LoVo (cell line): ENCODE results near the gene EVA1A.

Experiments
- DNase-seq: peaks from one replicate; pipeline ENCODE4 v3.0.0-alpha.2; 2016; ENCODE audit warnings: low spot score

The EVA1A gene

DNA sequence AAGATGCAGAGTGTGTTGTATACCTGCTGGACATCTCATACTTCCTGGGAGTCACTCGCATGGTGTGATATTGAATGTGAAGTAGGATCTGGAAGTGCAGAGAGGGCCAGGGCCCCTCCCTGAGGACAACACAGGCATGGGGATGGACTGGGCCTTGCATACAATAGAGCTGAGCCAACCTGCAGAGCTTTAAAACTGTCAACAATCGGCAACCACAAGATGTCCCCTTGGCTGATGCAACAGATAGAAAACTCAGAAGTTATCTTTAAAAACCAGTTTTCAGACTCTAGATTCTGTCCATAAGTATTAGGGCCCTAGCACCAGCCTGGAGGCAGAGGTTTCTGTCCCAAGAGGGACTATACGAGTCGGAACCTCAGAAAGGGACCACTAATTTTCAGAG, 19.7 kb downstream of the EVA1A start:
- DNase-seq = no peak

DNA sequence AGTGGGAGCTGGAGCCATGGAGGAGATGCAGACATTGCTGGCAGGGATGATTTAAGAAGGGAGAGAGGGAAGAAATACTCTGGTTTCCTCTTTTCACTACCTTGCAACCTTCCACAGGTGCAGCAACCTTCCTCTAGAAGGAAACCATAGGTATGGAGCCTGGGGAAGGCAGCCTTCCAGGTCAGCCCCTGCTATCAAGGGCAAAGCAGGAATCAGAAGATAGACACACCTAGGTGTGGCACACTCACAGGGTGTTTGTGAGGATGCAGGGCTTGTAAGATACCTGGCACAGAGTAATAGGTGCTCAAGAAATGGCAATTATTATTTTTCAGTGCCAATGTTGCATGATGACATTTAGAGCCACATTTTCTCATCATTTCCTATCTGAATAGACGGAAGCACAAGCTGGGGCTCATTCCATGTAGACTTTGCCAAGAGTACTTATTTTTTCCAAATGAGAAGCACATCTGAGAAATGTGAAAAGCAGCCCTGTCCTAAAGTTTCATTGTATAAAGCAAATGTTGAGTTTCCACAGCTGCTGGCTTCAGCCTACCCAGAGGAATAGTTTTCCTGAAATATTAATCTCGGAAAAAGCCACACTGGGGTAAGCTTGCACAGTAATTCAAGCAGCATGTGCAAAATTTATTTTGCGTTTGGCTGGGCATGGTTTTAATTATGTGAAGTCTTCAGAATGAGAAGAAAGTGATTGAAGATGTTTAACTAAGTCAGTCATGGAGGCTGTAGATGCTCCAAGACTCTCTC, 20.6 kb downstream of the EVA1A start:
- no peak for DNase-seq

DNA sequence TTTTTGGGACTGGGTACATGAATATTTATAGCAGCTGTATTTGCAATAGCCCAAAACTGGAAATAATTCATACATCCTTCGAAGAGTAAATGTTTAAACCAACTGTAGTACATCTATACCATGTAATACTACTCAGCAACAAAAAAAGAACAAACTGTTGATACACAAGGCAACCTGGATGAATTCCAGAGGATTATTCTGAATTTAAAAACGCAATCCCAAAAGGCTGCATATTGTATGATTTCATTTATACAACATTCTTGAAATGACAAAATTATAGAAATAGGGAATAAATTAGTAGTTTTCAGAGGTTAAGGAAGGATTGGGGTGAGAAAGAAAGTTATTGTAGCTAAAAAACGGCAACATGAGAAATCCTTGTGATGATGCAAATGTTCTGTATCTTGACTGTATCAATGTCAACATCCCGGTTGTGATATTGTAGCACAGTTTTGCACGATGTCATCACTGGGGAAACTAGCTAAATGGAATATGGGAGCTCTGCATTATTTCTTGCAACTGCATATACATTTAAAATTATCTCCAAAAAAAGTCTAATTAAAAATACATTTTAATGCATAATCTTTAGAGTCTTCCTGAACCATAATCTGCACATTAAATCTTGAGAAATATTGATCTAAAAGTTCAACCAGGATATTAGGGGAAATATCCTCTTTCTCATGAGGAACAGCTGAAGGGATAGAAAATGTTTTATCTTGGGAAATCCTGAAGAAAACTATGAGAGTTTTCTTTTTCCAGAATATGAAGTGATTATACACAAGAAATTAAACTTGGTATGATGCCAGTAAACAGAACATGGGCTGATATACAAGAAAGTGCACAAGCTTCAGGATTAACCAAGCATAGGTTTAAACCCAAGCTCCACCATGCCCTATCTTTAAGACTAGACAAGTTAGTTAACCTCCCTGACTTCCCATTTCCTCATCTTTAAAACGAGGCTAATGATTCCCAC, 21.9 kb downstream of the EVA1A start:
- DNase-seq = no peak

DNA sequence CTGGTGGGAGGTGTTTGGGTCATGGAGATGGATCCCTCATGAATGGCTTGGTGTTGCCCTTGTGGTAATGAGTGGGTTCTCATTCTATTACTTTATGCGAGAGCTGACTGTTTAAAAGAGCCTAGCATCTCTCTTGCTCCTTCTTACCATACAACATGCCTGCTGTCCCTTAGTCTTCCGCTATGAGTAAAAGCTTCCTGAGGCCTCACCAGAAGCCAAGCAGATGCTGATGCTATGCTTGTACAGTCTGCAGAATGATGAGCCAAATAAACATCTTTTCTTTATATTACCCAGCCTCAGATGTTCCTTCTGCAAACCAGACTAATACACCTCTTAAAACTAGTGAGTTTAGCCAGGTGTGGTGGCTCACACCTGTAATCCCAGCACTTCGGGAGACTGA, 23.1 kb downstream of the EVA1A start:
- DNase-seq = no peak

DNA sequence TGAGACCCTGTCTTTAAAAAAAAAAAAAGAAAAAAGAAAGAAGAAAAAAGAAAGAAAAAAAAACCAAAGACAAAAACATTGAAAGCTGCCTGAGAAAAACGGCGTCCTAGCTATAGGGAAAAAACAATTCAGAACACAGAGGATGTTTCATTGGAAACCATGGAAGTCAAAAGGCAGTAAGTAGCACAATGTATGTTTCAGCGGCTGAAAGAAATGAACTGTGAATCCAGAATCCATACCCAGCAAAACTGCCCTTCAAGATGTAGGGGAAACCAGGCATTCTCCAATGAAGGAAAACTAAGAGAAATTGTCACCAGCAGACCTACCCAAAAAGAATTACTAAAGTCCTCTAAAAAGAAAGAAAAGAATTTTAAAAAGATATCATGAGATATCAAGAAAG, 27.6 kb downstream of the EVA1A start:
- no peak for DNase-seq

DNA sequence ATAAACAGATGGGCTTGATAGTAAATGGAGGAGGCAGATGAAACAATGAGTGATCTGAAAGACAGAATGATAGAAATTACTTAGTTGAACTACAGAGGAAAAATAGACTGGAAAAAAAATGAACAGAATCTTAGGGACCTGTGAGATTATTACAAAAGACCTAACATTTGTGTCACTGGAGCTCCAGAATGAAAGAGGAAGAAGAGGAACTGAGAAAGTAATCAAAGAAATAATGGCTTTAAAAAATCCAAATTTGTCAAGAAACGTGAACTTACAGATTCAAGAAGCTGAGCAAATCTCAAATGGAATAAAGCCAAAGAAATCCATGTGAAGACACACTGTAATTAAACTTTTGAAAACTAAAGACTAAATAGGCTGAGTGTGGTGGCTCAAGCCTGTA, 28.3 kb downstream of the EVA1A start:
- no peak for DNase-seq

DNA sequence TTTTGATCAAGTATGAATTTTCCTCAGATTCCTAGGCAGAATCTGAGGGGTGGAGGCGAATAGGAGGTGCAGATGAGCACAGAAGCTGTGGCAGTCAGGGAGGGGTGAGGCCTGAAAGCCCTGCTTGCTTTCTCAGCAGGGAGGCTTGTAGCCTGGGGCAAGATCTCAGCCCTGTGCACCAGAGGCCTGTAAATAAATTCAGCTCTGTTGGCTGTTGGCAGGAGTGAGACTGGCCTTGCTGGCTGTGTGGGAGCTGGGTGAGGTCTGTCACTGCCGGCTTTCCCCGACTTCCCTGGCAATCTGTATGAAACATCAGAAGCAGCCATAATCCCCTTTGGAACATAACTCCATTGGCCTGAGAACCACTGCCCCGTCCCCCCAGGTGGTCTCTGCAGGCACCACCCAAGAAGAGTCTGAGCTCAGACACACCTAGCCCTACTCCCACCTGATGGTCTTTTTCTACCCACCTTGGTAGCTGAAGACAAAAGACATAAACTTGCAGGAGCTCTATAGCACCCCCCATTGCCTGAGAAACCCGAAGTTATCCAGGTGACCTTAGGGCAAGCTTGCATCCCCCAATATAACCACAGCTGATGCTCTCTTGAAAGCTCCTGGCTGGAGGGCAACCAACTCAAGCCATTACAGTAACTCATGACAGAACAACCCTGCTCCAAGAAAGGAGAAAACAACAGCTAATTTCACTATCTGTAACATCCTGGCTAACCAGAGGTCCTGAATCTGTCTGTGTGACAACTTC, 32.3 kb downstream of the EVA1A start:
- DNase-seq = peak; percentile 57

DNA sequence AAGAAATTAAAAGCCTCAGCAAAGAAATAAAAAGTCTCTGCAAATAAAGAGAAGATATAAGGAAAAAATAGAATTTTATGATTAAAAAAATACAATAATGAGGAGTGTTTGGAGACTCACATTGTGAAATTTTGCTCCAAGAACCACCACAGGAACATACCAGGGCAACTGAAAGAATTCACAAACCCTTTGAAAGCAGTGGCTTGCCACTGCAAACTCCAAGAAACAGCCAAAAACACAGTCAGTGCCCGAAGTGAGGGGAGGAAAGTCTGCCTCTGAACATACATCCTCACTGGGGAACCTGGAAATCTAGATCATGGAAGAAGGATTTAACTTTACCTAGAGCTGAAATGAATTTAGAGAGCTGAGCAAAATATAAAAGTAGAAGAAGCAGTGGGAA, 33.1 kb downstream of the EVA1A start:
- no peak for DNase-seq

DNA sequence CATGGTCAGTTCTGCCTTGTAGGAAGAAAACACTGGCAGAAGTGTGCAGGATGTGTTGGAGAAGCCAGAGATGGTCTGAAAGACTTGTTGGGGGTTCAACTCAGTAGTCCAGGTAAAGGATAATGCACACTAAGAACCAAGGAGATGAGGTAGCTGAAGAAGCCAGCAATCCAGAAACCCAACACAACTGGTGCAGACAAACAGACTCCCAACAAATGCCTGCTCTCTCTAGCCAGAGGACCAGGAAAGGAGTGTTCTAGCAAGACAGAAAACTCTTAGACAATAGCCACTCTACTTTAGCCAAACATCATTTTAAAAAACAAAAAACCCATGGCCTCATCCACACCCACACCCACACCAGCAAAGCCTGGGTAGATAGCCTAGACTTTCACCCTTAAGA, 33.9 kb downstream of the EVA1A start:
- no peak for DNase-seq

DNA sequence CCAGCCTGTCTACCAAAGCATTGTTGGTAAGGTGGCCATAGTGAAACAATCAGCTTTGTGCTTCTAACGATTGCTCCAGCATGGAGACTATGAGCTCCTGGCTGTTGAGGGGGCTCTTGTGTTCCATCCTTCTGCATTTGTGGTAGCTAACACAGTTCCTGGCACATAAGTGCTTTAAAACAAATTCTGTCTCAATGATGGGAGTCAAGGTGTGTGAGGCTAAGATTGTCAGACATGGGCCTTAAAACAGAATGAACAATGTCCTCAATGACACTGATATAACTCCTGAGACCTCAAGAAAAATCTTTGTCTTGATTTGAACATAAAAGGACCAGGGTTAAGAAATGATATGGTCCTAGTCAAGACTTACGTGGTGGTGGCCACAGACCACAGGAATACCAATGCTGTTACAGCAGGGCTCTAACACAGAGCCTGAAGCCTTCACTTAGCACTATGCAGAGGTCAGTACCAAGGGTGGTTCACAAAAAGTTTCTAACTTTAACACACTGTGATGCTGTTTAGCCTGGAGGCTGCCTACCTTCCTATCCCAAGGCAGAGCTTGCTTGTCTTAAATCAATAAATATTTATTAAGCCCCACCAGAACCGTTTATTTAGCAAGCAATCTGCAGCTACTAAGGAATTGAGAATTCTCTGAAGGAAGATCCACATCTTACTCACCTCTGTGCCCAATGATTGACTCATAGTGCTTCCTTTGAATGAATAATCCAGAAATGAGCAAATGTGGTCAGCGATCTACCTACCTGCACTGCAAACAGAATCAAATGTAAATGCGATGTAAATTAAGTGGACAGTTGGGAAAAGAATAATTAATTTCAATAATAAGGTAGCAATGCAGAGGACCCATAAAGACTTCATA, 35.1 kb downstream of the EVA1A start:
- no peak for DNase-seq

DNA sequence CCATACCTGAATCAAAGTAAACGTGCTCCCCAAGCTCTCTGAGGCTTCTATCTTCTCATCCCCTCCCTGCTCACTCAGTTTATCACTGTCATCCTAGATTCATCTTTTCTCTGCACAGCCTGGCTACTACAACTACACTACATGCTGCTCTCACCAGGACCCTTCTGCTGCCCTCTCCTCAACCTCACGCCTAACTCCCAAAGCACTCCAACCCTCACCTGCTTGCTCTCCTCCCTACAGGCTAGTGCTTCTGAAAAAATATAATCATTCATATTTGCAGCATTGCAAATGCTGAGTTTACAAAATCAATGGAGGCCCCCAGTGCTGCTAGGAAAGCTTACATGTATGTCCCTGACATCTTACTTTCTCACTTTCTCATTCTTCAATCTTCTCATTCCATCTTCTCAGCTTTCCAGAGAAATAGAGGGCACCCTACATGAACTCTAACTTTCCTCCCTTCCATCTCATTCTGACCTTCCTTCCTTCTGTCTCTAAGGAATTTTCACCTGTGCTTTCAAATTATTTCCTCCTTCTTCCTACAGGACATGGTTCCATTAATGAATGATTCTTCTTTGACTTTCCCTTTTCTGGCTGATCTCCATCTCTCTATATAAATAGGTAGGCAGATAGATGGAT, 36.3 kb downstream of the EVA1A start:
- no peak for DNase-seq

DNA sequence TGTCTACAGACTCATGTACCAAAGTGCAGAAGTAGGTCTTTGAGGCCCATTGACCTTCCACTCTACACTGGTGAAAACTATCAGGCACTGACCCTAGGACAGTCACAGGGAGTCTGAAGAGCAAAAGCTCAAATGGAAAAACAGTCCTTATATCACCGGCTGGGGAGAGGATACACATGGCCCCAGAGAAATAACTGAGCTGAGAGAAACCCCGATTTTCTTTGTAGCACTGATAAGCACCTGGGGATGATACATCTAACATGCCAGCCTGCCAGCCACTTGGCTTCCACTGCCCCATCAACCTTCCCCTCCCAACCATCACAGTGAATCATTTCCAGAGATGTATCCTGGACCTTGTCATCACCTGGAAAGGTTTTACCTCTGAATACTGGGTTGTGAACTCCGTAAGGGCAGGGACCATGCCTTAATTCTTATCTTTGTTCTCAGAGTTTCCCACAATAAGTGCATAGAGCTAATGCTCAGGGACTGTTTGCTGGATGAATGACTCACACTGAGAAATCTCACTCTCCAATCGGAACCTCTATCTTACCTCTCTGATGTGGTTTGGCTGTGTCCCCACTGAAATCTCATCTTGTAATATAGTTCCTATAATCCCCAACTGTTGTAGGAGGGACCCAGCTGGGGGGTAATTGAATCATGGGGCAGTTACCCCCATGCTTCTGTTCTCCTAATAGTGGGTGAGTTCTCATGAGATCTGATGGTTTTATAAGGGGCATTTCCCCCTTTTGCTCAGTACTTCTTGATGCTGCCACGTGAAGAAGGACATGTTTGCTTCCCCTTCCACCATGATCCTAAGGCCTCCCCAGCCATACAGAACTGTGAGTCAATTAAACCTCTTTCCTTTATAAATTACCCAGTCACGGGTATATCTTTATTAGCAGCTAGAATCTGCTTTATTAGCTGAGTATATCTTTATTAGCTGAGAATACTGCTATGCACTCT, 37.1 kb downstream of the EVA1A start:
- DNase-seq = peak; percentile 83

DNA sequence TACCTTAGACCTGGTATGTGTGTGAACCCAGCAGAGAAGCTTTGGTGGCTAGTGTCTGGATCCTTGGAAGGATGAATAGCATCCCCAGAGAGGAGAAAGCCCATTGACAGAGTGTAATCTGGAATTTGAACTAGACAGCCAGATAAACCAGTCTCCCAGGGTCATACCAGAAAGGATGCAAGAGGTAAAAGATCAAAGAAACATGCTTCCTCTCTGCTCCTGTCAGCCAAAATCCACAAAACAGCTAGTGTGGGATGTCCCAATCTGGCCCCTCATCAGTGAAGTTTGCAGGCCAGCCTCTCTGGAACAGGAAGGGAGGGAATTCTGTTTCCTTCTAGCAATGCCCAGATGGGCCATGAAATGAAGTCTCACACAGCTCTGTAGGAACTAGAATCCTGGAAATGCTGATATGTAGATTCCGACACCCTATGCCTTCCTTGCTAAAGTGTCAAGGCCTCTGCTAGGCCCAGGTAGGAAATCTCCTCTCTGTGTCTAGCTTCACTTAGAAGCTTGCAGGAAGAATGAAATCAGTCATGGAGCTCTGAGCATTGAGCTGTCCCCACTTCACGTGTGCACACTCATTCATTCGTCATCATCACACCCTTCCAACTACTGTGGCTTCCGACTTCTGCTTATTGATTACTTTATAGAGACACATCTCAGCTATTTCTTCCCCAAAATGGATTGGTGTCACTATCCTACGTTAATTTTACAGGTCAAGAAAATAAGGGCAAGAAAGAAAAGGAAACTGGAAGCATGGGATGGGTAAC, 38.0 kb downstream of the EVA1A start:
- no peak for DNase-seq

DNA sequence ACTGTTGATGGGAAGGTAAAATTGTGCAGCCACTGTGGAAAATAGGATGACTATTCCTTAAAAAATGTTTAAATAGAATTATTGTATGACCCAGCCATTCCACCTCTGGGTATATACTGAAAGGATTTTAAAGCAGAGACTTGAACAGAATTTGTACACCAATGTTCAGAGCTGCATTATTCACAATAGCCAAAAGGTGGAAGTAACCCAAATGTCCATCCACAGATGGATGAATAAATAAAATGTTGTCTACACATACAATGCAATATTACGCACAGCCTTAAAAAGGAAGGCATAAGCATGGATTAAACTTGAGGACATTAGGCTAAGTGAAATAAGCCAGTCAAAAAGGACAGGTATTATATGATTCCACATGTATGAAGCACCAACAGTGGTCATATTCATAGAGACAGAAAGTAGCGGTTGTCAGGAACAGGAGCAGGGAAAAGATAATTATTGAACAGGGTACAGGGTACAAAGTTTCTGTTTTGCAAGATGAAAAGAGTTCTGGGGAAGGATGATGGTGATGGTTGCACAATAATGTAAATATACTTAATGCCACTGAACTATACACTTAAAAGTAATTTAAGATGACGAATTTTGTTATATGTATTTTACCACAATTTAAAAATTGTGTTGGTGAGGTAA, 39.4 kb downstream of the EVA1A start:
- DNase-seq = no peak

DNA sequence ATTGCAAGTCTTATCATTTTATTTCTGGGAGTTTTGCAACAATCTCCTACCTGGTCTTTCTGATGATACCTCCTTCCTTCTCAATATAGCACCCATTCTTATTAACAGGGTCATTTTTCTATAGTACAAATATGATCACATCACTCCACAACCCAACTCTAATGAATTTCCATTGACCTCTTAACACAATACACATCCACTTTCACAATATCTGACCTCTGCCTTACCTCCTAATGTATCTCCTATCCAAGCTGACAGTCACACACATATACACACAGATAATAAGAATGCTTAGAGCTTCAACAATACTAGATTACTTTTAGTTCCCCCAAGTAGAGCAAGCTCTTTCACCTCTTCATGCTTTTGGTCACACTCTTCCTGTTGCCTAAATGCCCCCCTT, 40.9 kb downstream of the EVA1A start:
- no peak for DNase-seq

DNA sequence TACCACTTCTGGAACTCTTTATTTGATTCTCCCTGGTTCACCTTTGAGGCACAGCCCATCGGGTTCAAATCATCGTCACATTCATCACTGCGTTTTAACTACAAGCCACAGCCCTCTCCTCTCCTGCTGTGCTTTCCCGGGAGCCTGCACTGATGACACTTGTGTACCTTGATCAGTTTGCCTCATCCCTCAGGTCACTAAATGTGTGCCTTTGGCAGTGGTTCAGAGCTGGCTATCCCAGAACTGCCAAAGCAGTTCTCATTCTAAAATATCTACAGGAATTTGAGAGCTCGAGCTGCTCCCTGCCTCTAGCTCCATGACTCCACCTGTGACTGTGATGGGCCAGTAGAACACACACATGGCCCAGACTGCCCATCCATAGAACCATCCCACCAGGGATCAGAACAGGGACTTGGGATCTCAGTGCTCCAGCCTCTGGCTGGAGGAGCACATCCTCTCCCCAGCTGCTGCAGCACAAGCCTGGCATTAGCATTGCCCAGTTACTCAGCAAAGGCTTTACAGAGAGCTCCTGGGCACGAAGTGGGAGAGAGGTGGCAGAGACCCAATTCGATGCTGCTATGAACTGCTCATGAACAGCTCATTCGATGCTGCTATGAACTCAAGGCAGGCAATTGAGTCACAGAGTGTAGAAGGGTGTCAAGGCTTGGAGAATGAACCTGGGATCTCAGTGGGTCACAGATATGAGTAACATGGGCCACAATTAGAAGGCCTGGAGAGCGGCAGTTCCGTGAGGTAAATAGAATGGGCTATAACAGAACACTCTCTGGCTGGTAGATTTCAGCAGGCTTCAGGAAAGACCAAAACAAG, 41.9 kb downstream of the EVA1A start:
- no peak for DNase-seq

DNA sequence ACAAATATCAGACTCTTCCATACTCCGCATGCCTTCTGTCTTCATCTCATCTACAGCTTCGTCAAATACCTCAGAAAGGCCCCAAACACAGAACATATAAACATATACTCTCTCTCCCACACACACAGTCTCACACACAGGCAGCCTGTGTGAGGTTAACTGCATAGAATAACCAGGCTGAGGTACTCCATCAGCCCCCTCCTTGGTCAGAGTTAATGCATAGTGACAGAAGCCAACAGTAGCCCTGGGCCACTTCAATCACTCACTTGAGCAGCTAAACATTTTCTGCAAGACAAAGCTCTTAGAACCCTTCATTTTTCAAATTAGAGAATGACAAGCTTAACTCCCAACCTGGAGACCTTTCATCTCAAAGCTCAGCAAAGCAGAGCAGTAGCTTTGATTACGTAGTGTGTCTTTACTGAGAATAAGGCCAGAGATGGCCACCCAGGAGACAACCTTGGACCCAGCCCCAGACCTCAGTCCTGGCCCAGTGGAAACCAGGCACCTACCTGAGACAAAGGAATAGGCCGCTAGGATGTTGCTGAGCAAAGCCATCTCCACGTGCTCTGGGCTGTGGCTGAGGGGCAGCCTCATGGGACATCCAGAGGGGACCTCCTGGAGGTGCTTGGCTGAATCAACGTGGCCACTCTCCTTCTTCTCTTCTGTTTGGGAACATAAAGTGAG, 43.0 kb downstream of the EVA1A start:
- DNase-seq = no peak
